ENCODE measurements around the gene PPIL4.

Gene PPIL4

GRCh38 chr6:149492798-149493343 lies 53.0 kb downstream of the PPIL4 start:
- DNase-seq, result no peak
- in situ Hi-C loops (cut with HindIII; ENCODE audit: low pct_ligation_motif_present, low pct_unique_long_range_greater_than_20kb, low sequenced_read_pairs), result no loop called here

GRCh38 chr6:149489967-149490366 lies 55.9 kb downstream of the PPIL4 start:
- in situ Hi-C loops (cut with HindIII; ENCODE audit: low pct_ligation_motif_present, low pct_unique_long_range_greater_than_20kb, low sequenced_read_pairs), result no loop called here
- no peak for DNase-seq

GRCh38 chr6:149488815-149489214 lies 57.0 kb downstream of the PPIL4 start:
- no peak for DNase-seq
- in situ Hi-C loops (cut with HindIII; ENCODE audit: low pct_ligation_motif_present, low pct_unique_long_range_greater_than_20kb, low sequenced_read_pairs), result no loop called here

- no peak for DNase-seq
- in situ Hi-C loops (cut with HindIII; ENCODE audit: low pct_ligation_motif_present, low pct_unique_long_range_greater_than_20kb, low sequenced_read_pairs), result no loop called here
Measured at GRCh38 chr6:149487316-149487715, 58.5 kb downstream of the PPIL4 start.

- peak; percentile 19 for DNase-seq
- in situ Hi-C loops (cut with HindIII; ENCODE audit: low pct_ligation_motif_present, low pct_unique_long_range_greater_than_20kb, low sequenced_read_pairs), result no loop called here
Measured at GRCh38 chr6:149484733-149485700, 60.8 kb downstream of the PPIL4 start, which contains the start of gene ZC3H12D. TSS of gene ZC3H12D (minus strand) at chr6:149485014. CDS start at chr6:149474543, 10,471 bp downstream.

- in situ Hi-C loops (cut with HindIII; ENCODE audit: low pct_ligation_motif_present, low pct_unique_long_range_greater_than_20kb, low sequenced_read_pairs), result no loop called here
- no peak for DNase-seq
Measured at GRCh38 chr6:149483849-149484655, 61.8 kb downstream of the PPIL4 start.

GRCh38 chr6:149483334-149483725 lies 62.5 kb downstream of the PPIL4 start:
- DNase-seq, result no peak
- in situ Hi-C loops (cut with HindIII; ENCODE audit: low pct_ligation_motif_present, low pct_unique_long_range_greater_than_20kb, low sequenced_read_pairs), result no loop called here

GRCh38 chr6:149482545-149483333 lies 63.1 kb downstream of the PPIL4 start:
- in situ Hi-C loops (cut with HindIII; ENCODE audit: low pct_ligation_motif_present, low pct_unique_long_range_greater_than_20kb, low sequenced_read_pairs), result no loop called here
- DNase-seq, result no peak

- no peak for DNase-seq
- in situ Hi-C loops (cut with HindIII; ENCODE audit: low pct_ligation_motif_present, low pct_unique_long_range_greater_than_20kb, low sequenced_read_pairs), result no loop called here
Measured at GRCh38 chr6:149480502-149481280, 65.2 kb downstream of the PPIL4 start.

GRCh38 chr6:149478631-149479314 lies 67.1 kb downstream of the PPIL4 start:
- in situ Hi-C loops (cut with HindIII; ENCODE audit: low pct_ligation_motif_present, low pct_unique_long_range_greater_than_20kb, low sequenced_read_pairs), result no loop called here
- DNase-seq, result no peak

- in situ Hi-C loops (cut with HindIII; ENCODE audit: low pct_ligation_motif_present, low pct_unique_long_range_greater_than_20kb, low sequenced_read_pairs), result no loop called here
- DNase-seq, result no peak
Measured at GRCh38 chr6:149477544-149477943, 68.3 kb downstream of the PPIL4 start.

- in situ Hi-C loops (cut with HindIII; ENCODE audit: low pct_ligation_motif_present, low pct_unique_long_range_greater_than_20kb, low sequenced_read_pairs), result no loop called here
- DNase-seq, result no peak
Measured at GRCh38 chr6:149476789-149477455, 68.9 kb downstream of the PPIL4 start.

GRCh38 chr6:149474108-149474935 lies 71.5 kb downstream of the PPIL4 start:
- no peak for DNase-seq
- in situ Hi-C loops (cut with HindIII; ENCODE audit: low pct_ligation_motif_present, low pct_unique_long_range_greater_than_20kb, low sequenced_read_pairs), result no loop called here

GRCh38 chr6:149473080-149474052 lies 72.5 kb downstream of the PPIL4 start:
- in situ Hi-C loops (cut with HindIII; ENCODE audit: low pct_ligation_motif_present, low pct_unique_long_range_greater_than_20kb, low sequenced_read_pairs), result no loop called here
- DNase-seq, result no peak

GRCh38 chr6:149472241-149472640 lies 73.6 kb downstream of the PPIL4 start:
- DNase-seq, result no peak
- in situ Hi-C loops (cut with HindIII; ENCODE audit: low pct_ligation_motif_present, low pct_unique_long_range_greater_than_20kb, low sequenced_read_pairs), result no loop called here
